NOMO-1 (cell line): ENCODE results near the gene TUBGCP3.
"Not testable (repeated sequence)": the region's sequence is repeated elsewhere in the genome, so short reads cannot be mapped to it uniquely, and the experiment has no call there.

ENCODE experiments used
- DNase-seq, 2 experiments: peaks; one replicate each; lab custom pipeline; 2025; ENCODE audit not compliant: unreplicated experiment in 2 of 2; lab: John Stamatoyannopoulos, UW

The TUBGCP3 gene

DNA sequence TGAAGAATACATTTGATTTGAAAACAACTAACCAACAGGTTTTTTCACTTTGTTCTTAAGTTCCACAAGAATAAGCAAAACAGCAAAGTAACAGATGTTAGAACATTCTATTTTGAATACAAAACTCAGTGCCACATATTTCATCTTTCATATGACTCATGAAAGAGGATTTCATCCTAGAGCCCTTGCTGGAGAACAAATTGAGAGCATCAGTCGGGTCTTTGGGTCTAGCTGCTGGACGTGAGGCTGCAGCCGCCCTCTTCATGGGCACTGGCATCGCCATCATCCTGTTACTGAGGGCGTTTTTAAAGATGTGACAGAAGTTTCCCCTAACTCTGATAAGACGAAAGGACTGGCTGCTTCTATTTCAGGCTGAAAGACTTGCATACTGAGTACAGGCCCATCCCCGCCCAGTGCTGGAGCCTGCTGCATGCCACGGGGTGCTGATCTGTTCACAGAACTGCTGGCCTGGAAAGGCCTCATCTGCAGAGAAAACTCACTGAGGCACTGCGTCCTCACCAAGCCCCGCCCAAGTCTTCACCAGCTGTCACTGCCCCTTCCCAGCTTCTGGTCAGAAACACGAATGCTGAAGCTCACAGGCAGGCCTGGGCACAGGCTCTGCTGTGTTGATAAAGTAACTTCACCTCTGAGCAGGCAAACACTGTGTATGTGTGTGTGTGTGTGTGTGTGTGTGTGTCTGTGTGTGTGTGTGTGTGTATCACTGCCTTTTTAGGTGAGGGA lies 101.4 kb downstream of the TUBGCP3 start:
- no peak for DNase-seq

DNA sequence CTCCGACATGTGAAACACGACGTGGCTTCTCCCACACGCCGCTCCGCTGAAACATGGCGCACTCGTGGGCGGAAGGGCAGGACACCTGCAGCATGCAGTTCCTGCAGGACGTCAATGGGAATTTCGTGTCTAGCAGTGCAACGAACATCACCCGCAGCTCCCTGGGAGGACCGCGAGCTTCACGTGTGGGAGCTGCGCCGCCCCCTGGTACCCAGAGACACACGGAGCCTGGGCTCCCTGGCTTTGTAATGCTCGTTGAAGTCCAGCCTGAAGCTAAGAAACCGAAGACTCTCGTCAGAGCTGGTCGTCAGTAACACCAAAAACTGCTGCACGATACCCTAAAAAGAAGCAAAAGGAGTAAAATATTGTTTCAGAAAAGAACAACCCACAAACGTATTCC lies 102.1 kb downstream of the TUBGCP3 start:
- not testable (repeated sequence) for DNase-seq

DNA sequence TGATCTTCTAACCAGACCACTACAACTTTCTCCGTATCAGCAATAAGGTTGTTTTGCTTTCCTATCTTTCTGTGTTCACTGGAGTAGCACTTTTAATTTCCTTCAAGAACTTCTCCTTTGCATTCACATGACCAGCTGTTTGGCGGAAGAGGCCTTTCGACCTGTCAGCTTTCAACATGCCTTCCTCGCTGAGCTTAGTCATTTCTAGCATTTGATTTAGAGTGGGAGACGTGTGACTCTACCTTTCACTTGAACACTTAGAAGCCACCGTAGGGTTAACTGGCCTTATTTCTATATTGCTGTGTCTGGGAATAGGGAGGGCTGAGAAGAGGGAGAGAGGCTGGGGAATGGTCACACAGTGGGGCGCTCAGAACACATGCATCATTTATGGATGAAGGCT lies 104.7 kb downstream of the TUBGCP3 start:
- no peak for DNase-seq

DNA sequence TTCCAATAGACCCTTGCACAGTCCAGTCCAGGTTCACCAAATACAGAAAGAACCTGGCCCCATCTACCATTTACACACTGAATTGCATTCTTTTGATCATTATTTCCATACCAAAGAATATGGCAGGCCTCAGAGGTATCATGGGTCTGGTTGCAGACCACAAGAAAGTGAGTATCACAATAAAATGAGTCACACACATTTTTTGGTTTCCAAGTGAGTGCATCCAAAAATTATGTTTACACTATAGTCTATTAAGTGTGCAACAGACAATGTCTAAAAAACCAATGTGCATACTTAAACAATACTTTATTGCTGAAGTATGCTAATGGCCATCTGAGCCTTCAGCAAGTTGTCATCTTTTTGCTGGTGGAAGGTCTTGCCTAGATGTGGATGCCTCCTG lies 106.5 kb downstream of the TUBGCP3 start:
- DNase-seq = no peak

DNA sequence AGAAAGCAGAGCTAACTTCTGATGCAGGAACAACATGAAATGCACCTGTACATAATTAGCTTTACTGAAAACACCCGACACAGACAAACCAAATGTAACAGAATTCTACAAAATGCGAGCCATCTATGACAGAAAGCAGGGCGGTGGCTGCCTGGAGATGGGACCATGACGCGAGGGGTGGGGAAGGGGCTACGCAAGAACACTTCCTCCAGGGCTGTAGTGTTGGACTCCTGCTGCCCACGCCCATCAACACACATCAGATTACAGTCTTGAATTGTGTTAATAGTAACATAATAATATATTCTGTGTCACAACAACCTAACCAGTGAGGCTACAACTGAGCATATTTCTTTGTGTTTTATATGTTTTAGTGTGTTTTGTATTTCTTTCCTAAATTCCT lies 108.6 kb downstream of the TUBGCP3 start:
- DNase-seq = no peak

DNA sequence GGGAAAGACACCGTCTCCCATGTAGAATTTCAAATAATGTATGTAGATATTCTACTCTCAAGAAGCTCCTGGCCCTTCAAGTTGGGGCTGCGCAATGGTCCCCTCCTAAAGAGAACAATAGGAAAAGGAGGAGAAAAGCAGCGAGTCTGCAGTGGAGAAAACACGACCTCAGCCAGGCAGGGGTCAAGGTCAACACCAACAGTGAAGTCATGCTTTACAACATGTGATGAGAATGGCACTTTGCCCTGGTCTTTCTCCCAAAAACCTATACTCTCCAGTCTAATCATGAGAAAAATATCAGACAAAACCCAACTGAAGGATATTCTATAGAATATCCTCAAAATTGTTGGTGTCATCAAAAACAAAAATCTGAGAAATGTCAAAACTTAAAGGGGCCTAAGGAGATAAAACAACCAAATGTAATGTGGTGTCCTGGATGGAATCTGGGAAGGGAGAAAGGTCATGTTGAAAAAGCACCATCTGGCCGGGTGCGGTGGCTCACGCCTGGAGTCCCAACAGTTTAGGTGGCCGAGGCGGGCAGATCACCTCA lies 110.8 kb downstream of the TUBGCP3 start:
- no peak for DNase-seq

DNA sequence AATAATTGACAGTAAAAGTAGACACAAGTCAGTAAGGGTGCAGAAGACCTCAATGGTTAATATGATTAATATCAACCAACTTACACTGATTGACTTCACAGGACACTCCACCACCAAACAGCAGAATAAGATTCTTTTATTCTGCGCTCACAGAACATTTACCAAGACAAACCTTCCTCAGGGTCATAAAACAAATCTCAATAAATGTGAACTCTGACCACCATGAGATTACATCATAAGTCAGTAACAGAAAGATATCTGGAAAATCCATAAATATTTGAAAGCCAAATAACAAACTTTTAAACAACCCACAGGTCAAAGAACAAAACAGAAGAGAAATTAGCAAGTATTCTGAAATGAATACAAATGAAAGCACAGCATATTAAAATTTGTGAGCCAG lies 112.1 kb downstream of the TUBGCP3 start:
- DNase-seq = no peak

DNA sequence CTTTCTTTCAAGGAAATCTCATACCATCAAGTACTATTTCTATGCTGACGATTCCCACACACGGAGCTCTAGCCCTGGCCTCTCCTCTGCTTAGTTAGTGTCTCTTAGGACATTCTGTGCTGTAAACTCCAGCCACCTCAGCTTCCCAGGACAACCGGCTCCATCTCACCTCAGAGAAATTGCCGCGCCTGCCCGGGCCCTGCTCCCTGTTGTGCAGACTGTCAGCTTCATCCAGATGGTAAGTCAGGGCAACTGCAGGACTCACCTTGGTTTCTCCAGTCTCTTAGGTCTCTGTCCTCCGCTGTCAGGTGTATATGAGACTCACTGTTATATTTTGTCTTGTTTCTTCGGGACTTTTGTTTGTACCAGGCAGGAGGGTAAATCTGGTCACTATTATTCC lies 113.1 kb downstream of the TUBGCP3 start:
- DNase-seq = no peak

DNA sequence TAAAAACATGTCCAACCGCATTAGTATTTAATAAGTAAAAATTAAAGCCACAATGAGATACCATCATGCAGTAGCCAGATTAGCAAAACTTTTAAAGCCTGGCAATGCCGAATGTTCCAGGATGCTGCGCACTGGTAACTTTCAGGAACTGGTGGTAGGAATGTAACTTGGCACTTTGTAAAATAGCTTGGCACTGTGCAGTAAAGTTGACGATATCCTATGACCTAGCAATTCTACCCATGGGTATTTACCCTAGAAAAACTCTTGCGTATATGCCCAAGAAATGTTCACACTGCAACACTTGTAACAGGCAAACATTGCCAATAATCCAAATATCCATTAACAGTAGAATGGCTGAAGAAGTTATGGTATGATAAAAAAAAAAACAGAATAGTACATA lies 114.1 kb downstream of the TUBGCP3 start:
- no peak for DNase-seq

DNA sequence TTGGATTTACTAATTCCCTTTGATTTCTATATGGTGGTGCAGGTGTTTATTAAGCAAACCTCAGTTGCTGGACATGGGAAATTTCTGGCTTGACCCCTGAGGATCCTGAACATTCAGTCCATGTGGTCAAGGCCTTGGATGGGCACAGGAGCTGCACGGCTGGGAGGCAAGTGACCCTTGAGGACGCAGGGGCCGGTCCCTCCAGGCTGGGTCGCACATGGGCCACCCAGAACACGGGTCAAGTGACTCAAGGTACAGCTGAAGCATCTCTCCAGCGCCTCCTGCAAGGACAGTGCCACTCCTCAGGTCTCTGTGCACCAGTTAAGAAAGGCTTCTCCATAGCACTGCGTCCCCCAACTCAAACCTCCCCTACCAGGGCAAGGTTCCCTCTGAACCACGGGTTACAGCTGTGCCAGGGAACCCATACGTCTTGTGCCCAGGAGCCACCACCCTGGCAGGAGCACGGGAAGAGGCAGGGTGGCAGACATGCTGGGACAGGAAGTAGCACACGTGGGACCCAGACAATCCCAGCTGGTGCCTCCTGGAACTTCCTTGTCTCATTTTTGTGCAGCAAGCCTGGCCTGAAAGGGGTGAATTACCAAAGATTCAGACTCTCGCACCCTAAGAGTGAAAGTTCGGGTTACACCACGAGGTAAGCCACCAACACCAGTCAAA lies 118.7 kb downstream of the TUBGCP3 start:
- no peak for DNase-seq

DNA sequence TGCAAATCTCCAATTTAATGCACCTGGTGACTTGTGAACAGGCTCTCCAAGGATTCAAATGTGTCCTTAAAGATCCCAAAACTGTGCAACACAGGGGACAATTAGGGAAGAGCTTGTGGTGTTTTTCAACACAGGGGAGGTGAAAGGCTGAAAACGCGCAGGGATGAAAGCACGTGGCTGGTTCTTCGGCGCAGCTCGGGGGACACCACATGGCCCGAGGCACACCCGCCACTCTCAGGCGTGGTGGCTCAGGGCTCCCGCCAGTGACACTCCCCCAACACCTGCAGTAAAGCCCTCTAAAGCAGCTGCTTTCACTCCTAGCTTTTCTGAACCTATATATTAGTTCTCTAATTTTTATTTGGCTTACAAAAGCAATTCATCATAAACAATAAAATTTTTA lies 119.9 kb downstream of the TUBGCP3 start:
- DNase-seq = no peak

DNA sequence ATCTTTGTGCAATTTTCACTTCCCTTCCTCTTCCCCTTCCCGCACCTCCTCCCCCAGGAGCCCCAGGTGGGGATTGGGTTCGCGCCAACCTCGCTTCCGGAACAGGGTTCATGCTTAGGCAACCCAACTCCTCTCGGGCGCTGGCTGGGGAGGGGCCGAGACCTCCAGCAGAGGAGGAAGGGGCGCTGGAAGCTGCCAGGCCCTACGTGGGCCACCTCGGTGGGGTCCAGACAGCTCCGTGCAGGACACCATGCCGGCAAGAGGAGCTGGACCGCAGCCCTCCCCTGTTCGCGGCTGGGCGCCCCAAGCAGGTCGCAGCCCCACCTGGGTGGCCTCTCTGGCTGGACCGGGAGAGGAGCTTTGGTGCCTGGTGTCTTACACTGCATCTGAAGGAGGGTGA lies 120.7 kb downstream of the TUBGCP3 start:
- no peak for DNase-seq

DNA sequence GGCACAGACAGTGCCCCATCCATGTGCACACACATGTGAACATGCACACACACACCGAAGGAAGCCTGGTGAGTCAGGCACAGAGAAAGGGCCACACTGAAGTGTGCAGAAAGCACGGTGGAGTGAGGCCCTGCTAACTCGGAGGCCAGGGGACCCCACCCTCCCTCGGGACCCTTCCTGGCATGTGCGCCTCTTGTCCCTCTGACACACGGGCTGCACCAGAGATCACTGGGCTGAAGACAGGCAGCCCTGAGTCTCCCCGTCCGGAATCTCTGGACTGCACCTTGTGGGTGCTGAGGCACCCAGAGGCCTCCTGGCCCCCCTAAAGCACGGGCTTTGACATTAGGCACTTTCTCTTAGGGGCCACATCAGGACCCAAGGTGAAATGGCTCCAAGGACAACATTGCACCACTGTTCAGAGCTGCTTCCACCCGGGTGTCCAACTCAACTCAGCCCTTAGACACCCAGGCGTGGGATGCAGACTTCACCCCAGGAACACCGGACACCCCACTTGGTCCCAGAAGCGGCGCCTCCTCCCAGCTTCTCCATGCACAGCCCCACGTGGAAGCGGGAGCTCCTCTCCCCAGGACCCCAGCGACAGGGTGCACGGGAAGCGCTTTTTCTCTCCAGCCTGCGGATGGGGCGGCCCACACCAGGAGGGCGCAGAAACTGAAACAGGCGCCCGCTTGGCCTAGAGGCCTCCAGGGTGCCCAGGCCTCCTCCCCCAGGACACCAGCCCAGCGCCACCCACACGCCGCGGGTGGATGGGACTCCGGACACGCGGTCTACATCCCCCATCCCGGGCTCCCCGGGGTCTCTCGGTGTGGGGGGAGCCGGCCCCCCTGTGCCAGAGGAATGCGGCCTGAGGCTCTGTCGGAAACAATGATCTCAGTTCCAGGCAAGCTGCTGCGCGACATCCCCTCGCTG lies 121.6 kb downstream of the TUBGCP3 start:
- DNase-seq = no peak

DNA sequence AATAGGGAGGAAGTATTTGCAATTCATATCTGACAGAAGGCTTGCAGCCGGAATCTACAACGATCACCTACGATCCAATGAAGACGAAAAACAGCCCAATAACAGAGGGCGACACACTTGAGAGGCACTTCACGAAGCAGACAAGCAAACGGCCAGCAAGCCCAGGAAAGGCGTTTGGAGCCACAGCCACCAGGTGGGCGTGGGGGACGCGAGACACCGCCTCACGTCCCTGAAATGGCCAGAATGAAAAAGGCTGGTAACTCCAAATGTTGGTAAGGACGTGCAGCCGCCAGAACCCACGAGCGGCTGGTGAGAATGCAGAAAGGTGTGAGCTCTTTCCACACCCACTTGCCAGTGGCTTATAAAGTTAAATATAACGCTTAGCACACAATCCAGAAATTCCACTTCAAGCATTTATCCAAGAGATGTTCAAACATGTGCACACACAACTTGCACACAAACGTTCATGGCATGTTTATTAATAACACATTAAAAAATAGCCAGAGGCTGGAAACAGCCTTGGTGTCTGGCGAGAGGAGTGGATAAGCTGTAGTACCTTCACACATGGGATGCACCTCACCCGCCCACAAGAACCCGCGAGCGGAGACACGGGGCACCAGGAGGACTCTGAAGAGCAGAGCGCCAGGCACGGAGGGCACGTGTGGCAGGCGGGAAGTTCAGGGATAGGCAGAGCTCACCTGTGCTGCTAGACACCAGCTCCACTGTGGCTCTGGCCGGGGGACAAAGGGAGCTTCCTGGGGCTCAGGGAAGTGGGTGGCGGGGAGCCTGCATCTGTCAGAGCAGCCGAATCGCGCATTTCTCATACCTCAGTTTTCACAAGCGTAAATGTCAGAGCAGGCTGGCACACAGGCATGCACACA lies 122.5 kb downstream of the TUBGCP3 start:
- DNase-seq = no peak

DNA sequence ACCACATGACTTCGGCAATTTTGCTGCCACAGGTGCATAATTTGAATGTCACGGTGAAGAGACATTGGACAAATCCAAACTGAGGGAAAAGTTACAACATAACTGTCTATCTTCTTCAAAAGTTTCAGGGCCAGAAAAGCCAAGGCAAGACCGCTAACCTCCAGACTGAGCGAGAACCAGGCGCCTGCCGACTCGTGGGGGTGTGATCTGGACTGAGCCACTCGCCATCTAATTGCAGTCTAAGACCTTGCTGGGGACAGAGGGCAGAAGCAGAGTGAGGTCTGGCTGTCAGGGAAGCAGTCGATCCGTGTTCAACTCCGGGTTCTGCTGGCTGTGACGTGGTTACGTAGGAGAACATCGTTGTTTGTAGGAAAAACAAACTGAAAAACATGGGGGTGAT lies 123.2 kb downstream of the TUBGCP3 start:
- DNase-seq = no peak

DNA sequence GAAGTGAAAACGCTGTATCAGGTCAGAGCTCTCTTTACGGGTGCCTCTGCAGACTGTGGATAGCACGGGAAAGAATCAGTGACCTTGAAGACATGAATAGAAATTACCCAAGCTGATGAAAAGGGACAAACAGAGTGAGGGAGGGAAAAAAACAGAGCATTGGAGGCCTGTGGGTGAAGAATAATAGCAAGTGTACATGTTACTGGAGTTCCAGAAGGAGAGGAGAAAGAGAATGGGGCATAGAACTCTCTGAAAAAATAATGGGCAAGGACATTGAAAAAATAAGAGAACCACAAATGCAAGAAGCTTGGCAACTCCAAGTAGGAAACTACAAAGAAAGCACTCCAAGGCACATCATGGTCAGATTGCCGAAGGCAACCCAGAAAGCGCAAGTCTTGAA lies 125.5 kb downstream of the TUBGCP3 start:
- no peak for DNase-seq

DNA sequence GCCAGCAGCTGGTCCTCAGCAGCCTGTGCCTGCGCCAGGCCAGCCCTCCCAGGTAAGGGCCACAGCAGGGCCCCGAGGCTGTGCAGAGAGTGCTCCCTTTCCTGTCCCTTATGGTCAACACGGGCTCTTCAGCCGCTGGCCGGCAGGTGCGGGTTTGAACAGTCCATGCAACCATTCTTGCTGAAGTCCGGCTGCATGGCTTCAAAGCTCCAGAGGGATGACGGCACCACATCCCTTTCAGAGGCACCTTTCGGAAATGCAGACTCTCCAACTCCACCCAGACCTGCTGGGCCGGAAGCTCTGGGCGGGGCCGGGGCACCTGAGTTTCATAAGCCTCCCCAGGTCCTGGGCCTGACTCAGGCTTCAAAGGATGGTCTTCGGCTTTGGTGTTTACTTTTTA lies 130.5 kb downstream of the TUBGCP3 start:
- DNase-seq = no peak

DNA sequence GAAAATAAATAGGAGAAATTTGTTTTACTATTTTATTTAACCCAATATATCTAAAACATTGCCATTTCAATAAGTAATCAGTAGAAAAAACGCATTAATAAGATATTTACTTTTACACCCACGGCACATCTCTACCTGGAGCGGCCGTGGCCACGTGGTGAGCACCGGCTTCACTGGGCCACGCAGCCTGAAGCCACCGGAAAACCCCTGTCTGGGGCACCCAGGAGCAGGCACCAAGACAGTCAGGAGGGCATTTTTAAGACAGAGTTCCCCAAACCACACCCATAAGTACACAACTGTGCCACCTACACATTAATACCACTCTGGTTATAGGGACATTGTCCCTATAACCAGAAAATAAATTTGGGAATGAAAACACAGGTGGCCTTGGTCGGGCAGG lies 130.9 kb downstream of the TUBGCP3 start:
- no peak for DNase-seq

DNA sequence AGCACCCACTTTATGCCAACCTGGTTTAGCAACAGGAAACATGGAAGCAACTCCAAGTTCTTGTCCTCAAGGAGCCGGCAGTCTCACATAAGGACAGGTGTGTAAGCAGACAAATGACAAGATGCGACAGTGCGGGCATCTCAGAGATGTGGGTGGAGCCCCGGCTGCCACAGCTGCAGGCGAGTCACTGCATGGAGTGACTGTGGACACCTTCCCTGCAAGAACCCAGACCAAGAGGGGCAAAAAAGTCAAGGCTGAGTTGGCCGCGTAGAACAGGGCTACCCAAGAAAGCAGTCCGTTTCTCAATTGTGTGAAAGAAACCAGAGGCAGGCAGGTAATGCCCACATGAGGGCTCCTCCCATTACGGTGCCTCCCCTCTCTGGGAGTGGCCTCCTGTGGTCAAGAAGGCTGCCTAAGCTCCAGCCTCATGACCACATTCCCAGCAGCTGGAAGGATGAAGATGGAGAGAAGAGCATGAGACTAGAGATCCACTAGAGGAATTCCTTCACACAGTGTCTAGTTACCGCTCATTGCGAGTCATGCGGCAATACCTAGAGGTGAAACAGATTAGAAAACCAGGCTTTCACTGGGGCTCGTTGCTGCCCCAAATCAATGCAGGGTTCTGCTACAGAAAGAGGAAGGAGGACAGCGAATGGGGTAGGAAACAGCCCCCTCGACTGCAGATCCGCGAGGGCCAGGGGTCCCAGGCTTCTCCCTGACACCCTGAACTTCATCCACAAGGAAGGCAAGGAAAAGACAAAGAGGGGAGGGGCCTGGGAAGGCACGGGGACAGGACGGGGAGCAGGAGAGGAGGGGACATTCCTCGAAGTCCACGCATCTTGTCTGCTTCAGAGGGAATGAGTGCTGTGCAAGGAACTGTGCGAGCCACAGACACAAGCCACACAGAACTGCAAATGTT lies 131.6 kb downstream of the TUBGCP3 start:
- DNase-seq = no peak
